T47D (cell line): ENCODE measurements around the gene IGFL2.
"Not testable (repeated sequence)": the region's sequence is repeated elsewhere in the genome, so short reads cannot be mapped to it uniquely, and the experiment has no call there.

ENCODE experiments used
- DNase-seq, 2 experiments: peaks; one replicate each; pipeline versions ENCODE4 v3.0.0 to v3.0.0-alpha.2; 2011 to 2012; ENCODE audit warnings: low read depth in 1 of 2, low spot score in 1 of 2
- JUND ChIP-seq: IDR thresholded peaks from 2 replicates; pipeline ENCODE4 v1.6.1; 2012; ENCODE audit warnings: low read depth
- in situ Hi-C: cut with HindIII; loops from 2 replicates; pipeline ENCODE4 v1.10.0; 2016; ENCODE audit warnings: low sequenced_read_pairs, low pct_unique_long_range_greater_than_20kb

Gene IGFL2

DNA sequence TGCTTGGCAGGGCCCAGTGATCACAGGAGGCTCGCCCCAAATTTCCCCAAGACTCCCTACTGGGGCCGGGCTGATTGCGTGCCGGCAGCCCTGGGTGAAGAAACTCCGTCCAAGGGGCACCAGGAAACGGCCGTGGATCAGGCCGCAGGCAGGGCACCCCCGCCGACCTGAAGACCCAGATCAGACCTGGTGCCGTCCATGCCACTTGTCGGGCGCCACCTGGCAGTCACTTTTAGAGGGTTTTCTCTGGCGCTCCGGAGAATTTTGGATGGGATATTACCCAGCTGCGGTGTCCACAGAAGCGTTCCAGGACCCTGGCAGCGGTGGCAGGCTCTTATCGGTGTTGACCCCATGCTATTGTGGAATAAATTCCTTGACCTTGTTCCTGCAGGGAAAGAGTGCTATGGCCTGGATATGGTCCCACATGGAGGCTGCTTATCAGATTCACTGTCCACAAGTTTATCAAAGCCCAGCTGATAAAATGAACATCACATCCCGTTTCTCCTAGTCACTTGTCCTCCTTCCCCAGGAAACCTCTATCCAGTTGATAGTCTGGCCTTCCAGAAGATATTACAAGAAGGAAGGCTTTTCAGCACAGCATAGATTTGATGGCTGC, 38.2 kb downstream of the IGFL2 start:
- in situ Hi-C loops = no loop called here
- no peak for DNase-seq
- no peak for TF ChIP-seq JUND

DNA sequence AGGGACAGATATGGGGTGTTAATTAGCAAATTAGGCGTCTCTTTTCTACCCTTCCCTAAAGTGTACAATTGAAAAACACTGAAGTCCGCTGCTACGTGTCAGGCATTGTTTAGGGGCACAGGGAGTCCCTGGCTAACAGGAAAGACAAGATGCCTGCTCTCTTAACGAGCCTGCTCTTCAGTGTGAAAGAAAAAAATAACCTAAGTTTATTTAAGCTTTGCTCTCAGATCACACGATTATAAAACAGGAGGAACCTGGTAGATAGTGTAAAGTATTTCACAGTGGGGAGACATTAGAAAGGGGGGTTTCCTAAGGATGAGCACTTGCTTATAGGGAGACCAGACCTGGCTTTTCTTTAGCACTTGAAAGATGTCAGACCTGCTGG, 38.7 kb downstream of the IGFL2 start:
- in situ Hi-C loops = no loop called here
- peak in 1 of 2 experiments; percentile 39 for DNase-seq
- no peak for TF ChIP-seq JUND

DNA sequence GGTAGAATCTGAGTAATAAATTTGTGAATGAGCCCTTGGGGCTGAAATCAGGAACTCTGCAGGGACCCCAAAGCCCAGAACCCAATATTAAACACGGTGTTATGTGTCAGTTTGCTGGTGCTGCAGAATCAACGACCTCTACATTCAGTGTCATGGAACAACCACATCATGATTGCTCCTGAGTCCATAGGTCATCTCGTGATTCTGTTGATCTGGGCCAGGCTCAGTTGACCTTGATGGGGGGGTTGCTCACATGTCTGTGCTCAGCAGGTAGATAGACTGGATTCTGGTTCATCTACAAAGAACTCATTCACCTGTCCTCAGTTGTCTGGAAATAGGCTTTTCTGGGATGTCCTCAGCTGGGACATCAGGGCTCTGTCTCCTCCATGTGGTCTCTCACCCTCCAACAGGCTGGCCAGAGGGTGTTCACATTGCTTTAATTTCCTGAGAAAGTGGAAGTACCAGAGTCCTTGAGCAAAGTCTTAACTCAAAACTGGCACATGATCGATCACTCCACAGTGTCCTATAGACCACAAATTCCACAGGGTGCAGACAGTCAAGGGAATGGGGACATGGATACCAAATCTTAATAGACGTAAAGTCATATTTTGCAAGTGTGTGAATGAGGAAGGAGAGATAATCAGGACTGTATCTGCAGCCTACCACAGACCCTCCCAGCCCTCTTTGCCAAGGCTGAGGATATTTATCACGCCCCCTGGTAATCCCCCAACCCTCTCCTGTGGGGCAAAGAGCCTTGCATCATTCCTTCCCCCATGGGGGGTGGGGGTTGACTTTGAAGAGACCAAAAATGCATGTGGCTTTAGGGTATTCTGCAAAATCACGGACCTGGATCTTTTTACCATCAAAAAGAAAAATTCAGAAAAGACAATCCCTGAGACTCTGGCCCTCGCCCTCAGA, 42.2 kb downstream of the IGFL2 start:
- DNase-seq = no peak
- no peak for TF ChIP-seq JUND
- in situ Hi-C loops = no loop called here

DNA sequence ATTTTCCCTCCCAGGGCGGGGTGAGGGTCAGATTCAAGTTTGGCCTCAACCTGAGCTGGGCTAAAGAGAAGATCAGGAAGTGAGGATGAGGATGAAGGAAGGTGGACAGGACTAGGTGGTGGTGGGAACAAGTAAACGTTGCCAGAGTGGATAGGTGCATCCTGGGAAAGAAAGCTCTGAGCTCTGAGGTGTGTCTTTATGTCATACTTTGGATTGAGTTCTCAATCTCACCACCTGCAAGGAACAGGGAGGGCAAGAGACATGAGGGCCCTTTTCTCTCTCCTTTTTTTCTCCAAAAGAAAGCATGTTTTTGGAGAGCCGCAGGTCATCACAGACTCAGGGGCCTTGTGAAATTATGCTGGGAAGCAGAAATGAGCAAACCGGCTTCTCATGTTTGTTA, 43.3 kb downstream of the IGFL2 start:
- TF ChIP-seq JUND = no peak
- DNase-seq = no peak
- in situ Hi-C loops = no loop called here

GRCh38 chr19:46191972-46192371, 43.9 kb downstream of the IGFL2 start:
- in situ Hi-C loops = no loop called here
- no peak for TF ChIP-seq JUND

GRCh38 chr19:46192626-46192991, 44.6 kb downstream of the IGFL2 start:
- in situ Hi-C loops, DNase-seq: not testable (repeated sequence)

More at GRCh38 chr19:46191972-46192371, 43.9 kb downstream of the IGFL2 start:
- no peak for DNase-seq

DNA sequence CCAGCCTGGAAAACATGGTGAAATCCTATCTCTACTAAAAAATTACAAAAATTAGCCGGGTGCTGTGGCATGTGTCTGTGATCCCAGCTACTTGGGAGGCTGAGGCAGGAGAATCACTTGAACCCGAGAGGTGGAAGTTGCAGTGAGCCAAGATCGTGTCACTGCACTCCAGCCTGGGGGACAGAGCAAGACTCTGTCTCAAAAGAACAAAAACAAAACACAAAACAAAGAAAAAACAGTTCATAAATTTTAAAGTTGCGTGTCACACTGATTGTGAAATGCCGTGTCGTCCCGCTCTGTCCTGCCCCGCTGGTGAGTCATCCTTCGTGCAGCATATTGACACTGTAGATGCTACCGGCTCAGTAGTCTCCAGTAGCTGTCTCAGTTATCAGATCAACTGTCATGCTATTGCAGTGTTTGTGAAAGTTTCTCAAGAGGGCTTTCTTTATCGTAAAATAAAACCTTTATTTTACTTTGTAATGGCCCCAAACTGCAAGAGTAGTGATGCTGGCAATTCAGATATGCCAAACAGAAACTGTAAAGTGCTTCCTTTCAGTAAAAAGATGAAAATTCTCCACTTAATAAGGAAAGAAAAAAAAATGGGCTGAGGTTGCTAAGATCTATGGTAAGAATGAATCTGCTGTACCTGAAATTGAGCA, 45.1 kb downstream of the IGFL2 start:
- peak in 1 of 2 experiments; percentile 62 for DNase-seq
- TF ChIP-seq JUND = no peak
- in situ Hi-C loops = no loop called here

GRCh38 chr19:46193678-46194077, 45.6 kb downstream of the IGFL2 start:
- TF ChIP-seq JUND = no peak
- in situ Hi-C loops = no loop called here
- no peak for DNase-seq

DNA sequence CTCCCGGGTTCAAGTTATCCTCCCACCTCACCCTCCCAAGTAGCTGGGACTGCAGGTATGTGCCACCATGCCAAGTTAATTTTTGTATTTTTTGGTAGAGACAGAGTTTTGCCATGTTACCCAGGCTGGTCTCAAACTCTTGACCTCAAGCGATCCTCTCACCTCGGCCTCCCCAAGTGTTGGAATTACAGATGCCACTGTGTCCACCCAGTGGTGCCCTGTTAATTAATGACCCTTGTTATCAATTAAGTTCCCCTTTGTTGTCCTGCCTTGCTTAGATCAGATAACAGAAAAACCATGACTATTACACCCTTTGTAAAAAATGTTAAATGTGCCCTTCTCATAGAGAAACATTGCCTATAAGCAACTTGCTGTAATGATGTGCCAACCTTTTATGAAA, 47.1 kb downstream of the IGFL2 start:
- no peak for DNase-seq
- TF ChIP-seq JUND = no peak
- in situ Hi-C loops = no loop called here

- in situ Hi-C loops, DNase-seq: not testable (repeated sequence)
These were observed 47.9 kb downstream of the IGFL2 start for GRCh38 chr19:46195919-46196318.

- in situ Hi-C loops = no loop called here
- TF ChIP-seq JUND = no peak
- DNase-seq = no peak
These were observed 48.5 kb downstream of the IGFL2 start for GRCh38 chr19:46196410-46197124.

DNA sequence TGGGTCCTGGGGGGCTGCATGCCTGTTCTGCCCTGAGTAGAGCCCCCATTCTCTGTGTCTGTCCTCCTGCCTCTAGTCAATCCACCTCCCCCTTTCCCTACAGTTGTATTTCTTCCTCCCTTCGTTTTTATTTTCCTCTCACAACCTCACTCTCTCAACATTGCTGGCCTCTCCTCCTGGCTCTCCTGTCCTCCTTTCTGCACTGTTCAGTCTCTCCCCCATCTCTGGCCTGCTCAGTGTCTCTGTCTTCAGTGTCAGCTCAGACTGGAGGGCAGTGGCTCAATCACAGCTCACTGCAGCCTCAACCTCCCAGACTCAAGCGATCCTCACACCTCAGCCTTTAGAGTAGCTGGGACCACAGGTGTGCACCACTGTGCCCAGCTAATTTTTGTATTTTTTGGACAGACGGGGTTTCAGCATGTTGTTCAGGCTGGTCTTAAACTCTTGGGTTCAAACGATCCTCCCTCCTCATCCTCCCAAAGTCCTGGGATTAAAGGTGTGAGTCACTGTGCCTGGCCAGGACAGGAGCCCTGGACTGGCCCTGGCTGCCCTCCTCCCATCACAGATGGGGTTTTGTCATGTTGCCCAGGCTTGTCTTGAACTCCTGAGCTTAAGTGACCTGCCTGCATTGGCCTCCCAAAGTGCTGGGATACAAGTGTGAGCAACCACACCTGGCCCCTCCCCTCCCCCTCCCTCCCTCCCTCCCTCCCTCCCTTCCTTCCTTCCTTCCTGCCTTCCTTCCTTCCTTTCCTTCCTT, 49.5 kb downstream of the IGFL2 start:
- no peak for DNase-seq
- in situ Hi-C loops = no loop called here
- TF ChIP-seq JUND = no peak
